Mesenchymal stem cell (in vitro differentiated cells and primary cell): ENCODE measurements around the gene GALNT5.

Experiments
- DNase-seq: peaks from one replicate; pipeline ENCODE4 v3.0.0-alpha.2; 2013
- H2AFZ ChIP-seq: one replicate; pipeline ENCODE4 v1.6.1; 2013; ENCODE audit warnings: low read depth, mild to moderate bottlenecking, control low read depth, inconsistent platforms, low read length, moderate library complexity
- H2AK5ac ChIP-seq: 2 replicates; pipeline ENCODE4 v1.6.1; 2013; ENCODE audit warnings: low read length, moderate library complexity, mild to moderate bottlenecking, inconsistent platforms; ENCODE audit not compliant: severe bottlenecking
- H2BK120ac ChIP-seq: one replicate; pipeline ENCODE4 v1.6.1; 2013; ENCODE audit warnings: low read depth, mild to moderate bottlenecking, inconsistent platforms, low read length, moderate library complexity
- H2BK12ac ChIP-seq, 2 experiments: one replicate each; pipeline ENCODE4 v1.6.1; 2013; ENCODE audit warnings: inconsistent platforms in 2 of 2, low read length in 2 of 2, mild to moderate bottlenecking in 2 of 2, moderate library complexity in 2 of 2, control low read depth in 1 of 2
- H2BK15ac ChIP-seq: one replicate; pipeline ENCODE4 v1.6.1; 2013; ENCODE audit warnings: mild to moderate bottlenecking, low read depth, inconsistent platforms; ENCODE audit not compliant: poor library complexity, severe bottlenecking
- H2BK5ac ChIP-seq: 2 replicates; pipeline ENCODE4 v1.6.1; 2013; ENCODE audit warnings: low read depth, mild to moderate bottlenecking, low read length, control low read depth, inconsistent platforms; ENCODE audit not compliant: poor library complexity, severe bottlenecking
- H3K14ac ChIP-seq, 2 experiments: one replicate each; pipeline ENCODE4 v1.6.1; 2013; ENCODE audit warnings: inconsistent platforms in 2 of 2, low read length in 2 of 2, control low read depth in 1 of 2, mild to moderate bottlenecking in 1 of 2, moderate library complexity in 1 of 2
- H3K18ac ChIP-seq, 2 experiments: one replicate each; pipeline ENCODE4 v1.6.1; 2013; ENCODE audit warnings: inconsistent platforms in 2 of 2, low read length in 2 of 2, control low read depth in 1 of 2, low read depth in 1 of 2, mild to moderate bottlenecking in 1 of 2
- H3K23ac ChIP-seq, 2 experiments: one replicate each; pipeline ENCODE4 v1.6.1; 2013; ENCODE audit warnings: inconsistent platforms in 2 of 2, low read length in 2 of 2, mild to moderate bottlenecking in 2 of 2, moderate library complexity in 2 of 2, control low read depth in 1 of 2
- H3K27ac ChIP-seq: 2 replicates; pipeline ENCODE4 v1.5.1; 2013; ENCODE audit warnings: mild to moderate bottlenecking, moderate library complexity, low read length, control low read depth, inconsistent platforms; ENCODE audit not compliant: poor library complexity, severe bottlenecking
- H3K27me3 ChIP-seq, 2 experiments: 2 replicates each; pipeline versions ENCODE4 v1.6.1 to v1.7.0; 2013; ENCODE audit warnings: low read length in 2 of 2, mild to moderate bottlenecking in 2 of 2, moderate library complexity in 2 of 2, control low read depth in 1 of 2, inconsistent platforms in 1 of 2; ENCODE audit not compliant: control insufficient read depth in 1 of 2, insufficient read depth in 1 of 2
- H3K36me3 ChIP-seq, 2 experiments: 2 replicates each; pipeline versions ENCODE4 v1.6.1 to v1.7.0; 2013; ENCODE audit warnings: low read length in 2 of 2, control low read depth in 1 of 2, inconsistent platforms in 1 of 2, low read depth in 1 of 2, mild to moderate bottlenecking in 1 of 2; ENCODE audit not compliant: insufficient read depth in 2 of 2, control insufficient read depth in 1 of 2
- H3K4ac ChIP-seq, 2 experiments: one replicate each; pipeline ENCODE4 v1.6.1; 2013; ENCODE audit warnings: inconsistent platforms in 2 of 2, low read length in 2 of 2, mild to moderate bottlenecking in 2 of 2, moderate library complexity in 2 of 2, control low read depth in 1 of 2, low read depth in 1 of 2
- H3K4me1 ChIP-seq: 2 replicates; pipeline ENCODE4 v1.6.1; 2013; ENCODE audit warnings: low read depth, low read length, control low read depth; ENCODE audit not compliant: control insufficient read depth, insufficient read depth
- H3K4me2 ChIP-seq: 2 replicates; pipeline ENCODE4 v1.6.1; 2013; ENCODE audit warnings: low read length, mild to moderate bottlenecking, inconsistent platforms; ENCODE audit not compliant: poor library complexity, severe bottlenecking
- H3K4me3 ChIP-seq, 2 experiments: 2 replicates each; pipeline versions ENCODE4 v1.5.1 to v1.7.0; 2013; ENCODE audit warnings: low read length in 2 of 2, mild to moderate bottlenecking in 2 of 2, control low read depth in 1 of 2, low read depth in 1 of 2; ENCODE audit not compliant: insufficient read depth in 1 of 2
- H3K79me1 ChIP-seq: replicated peaks from 2 replicates; pipeline ENCODE4 v1.6.1; 2013; ENCODE audit warnings: mild to moderate bottlenecking, control low read depth, low read length, inconsistent platforms; ENCODE audit not compliant: poor library complexity, severe bottlenecking
- H3K9ac ChIP-seq: 2 replicates; pipeline ENCODE4 v1.7.0; 2013; ENCODE audit warnings: mild to moderate bottlenecking, low read length, moderate library complexity
- H3K9me3 ChIP-seq: 2 replicates; pipeline ENCODE4 v1.7.0; 2013; ENCODE audit warnings: mild to moderate bottlenecking, low read length; ENCODE audit not compliant: control insufficient read depth
- H4K8ac ChIP-seq: one replicate; pipeline ENCODE4 v1.6.1; 2013; ENCODE audit warnings: inconsistent platforms, mild to moderate bottlenecking, low read length, moderate library complexity
- H4K91ac ChIP-seq: one replicate; pipeline ENCODE4 v1.6.1; 2013; ENCODE audit warnings: mild to moderate bottlenecking, low read length, inconsistent platforms
- WGBS: methylation state at CpG from one replicate; pipeline ENCODE4 v1.1.7; 2013; ENCODE audit warnings: mixed read lengths; 5-methylcytosine and 5-hydroxymethylcytosine counted together

The GALNT5 gene

GRCh38 chr2:157265825-157266224 is 8.3 kb downstream of the GALNT5 start:
- H4K91ac ChIP-seq = no peak overlapping the region
- H3K4me2 ChIP-seq = no peak overlapping the region
- no peak overlapping the region for H3K23ac ChIP-seq
- H3K4ac ChIP-seq = no peak overlapping the region
- no peak overlapping the region for H2BK120ac ChIP-seq
- H2AK5ac ChIP-seq = no peak overlapping the region
- H4K8ac ChIP-seq = no peak overlapping the region
- no peak overlapping the region for H2BK5ac ChIP-seq
- H3K79me1 ChIP-seq = peaks cover 1% of the 10 kb centered on the region
- no peak overlapping the region for H3K18ac ChIP-seq
- H3K9ac ChIP-seq = no peak overlapping the region
- no peak overlapping the region for H3K4me3 ChIP-seq
- H3K36me3 ChIP-seq = peaks cover 0 to 14% of the 10 kb centered on the region in 2 experiments
- no peak overlapping the region for H3K27ac ChIP-seq
- no peaks in the 10 kb centered on the region for H3K9me3 ChIP-seq
- H3K27me3 ChIP-seq = no peaks in the 10 kb centered on the region
- H2BK12ac ChIP-seq = no peak overlapping the region
- peaks cover 3% of the 10 kb centered on the region for H3K4me1 ChIP-seq
- DNase-seq = no peak
- no peak overlapping the region for H2AFZ ChIP-seq
- no peak overlapping the region for H3K14ac ChIP-seq
- WGBS = 100% methylated on average over 3 of the region's 4 CpGs
- no peak overlapping the region for H2BK15ac ChIP-seq

DNA sequence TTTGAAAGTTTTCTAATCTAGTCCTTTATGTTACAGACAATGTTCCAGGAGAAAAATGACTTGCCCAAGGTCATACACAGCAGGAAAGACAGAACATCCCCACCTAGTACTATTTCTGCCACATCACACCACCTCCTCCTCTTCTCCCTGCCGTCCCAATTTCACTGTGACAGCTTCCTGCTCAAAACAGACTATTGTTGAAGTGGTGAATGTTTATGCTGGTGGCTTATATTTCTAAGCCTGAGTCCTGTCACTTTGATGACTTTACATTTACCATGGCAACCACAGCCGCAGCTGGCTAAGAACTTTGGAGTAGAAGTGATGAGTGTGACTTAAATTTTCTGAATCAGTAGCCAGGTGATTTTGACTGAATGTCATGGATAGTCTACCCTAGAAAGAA is 10.0 kb downstream of the GALNT5 start:
- WGBS = no CpG with 5 or more reads among the region's 2 CpGs
- Histone ChIP-seq H3K18ac (no peak overlapping the region), H3K9me3 (no peaks in the 10 kb centered on the region), H2BK15ac (no peak overlapping the region), H2BK5ac (no peak overlapping the region), H3K4me3 (no peak overlapping the region), H2AFZ (no peak overlapping the region), H2BK12ac (no peak overlapping the region), H3K9ac (no peak overlapping the region), H4K91ac (no peak overlapping the region), H4K8ac (no peak overlapping the region), H3K4me1 (no peaks in the 10 kb centered on the region), H3K36me3 (peaks cover 0 to 14% of the 10 kb centered on the region in 2 experiments), H3K27me3 (no peaks in the 10 kb centered on the region), H3K23ac (no peak overlapping the region), H2BK120ac (no peak overlapping the region), H3K14ac (no peak overlapping the region), H3K4ac (no peak overlapping the region), H3K27ac (no peak overlapping the region), H3K79me1 (peaks cover 1% of the 10 kb centered on the region), H2AK5ac (no peak overlapping the region), H3K4me2 (no peak overlapping the region)
- DNase-seq = no peak

- Histone ChIP-seq H3K4me1 (no peaks in the 10 kb centered on the region), H3K9me3 (no peaks in the 10 kb centered on the region), H3K14ac (no peak overlapping the region), H3K27ac (no peak overlapping the region), H2AFZ (no peak overlapping the region), H3K27me3 (no peaks in the 10 kb centered on the region), H2BK120ac (no peak overlapping the region), H3K4ac (no peak overlapping the region), H3K4me3 (no peak overlapping the region), H3K4me2 (no peak overlapping the region), H3K9ac (no peak overlapping the region), H4K8ac (no peak overlapping the region), H3K18ac (no peak overlapping the region), H2AK5ac (no peak overlapping the region), H4K91ac (no peak overlapping the region), H2BK15ac (no peak overlapping the region), H2BK12ac (no peak overlapping the region), H3K23ac (no peak overlapping the region), H3K79me1 (no peaks in the 10 kb centered on the region), H3K36me3 (peaks cover 0 to 14% of the 10 kb centered on the region in 2 experiments), H2BK5ac (no peak overlapping the region)
- no peak for DNase-seq
- 100% methylated on average over 2 of the region's 2 CpGs for WGBS
Measured at GRCh38 chr2:157269060-157269459, 11.6 kb downstream of the GALNT5 start.

GRCh38 chr2:157269922-157270321 is 12.4 kb downstream of the GALNT5 start:
- H3K9me3 ChIP-seq = no peaks in the 10 kb centered on the region
- no peaks in the 10 kb centered on the region for H3K4me1 ChIP-seq
- no peak overlapping the region for H2BK15ac ChIP-seq
- no peak overlapping the region for H3K27ac ChIP-seq
- H2AK5ac ChIP-seq = no peak overlapping the region
- H2AFZ ChIP-seq = no peak overlapping the region
- no peak overlapping the region for H2BK120ac ChIP-seq
- H4K91ac ChIP-seq = no peak overlapping the region
- H3K36me3 ChIP-seq = peaks cover 0 to 14% of the 10 kb centered on the region in 2 experiments
- H4K8ac ChIP-seq = no peak overlapping the region
- WGBS = over 99% methylated on average over 2 of the region's 2 CpGs
- H2BK5ac ChIP-seq = no peak overlapping the region
- H3K9ac ChIP-seq = no peak overlapping the region
- H3K4ac ChIP-seq = no peak overlapping the region
- no peak overlapping the region for H3K23ac ChIP-seq
- H3K27me3 ChIP-seq = no peaks in the 10 kb centered on the region
- H2BK12ac ChIP-seq = no peak overlapping the region
- H3K4me3 ChIP-seq = no peak overlapping the region
- H3K4me2 ChIP-seq = no peak overlapping the region
- H3K79me1 ChIP-seq = no peaks in the 10 kb centered on the region
- DNase-seq = no peak
- H3K14ac ChIP-seq = no peak overlapping the region
- H3K18ac ChIP-seq = no peak overlapping the region
